ENCODE results near the gene KLK4.
"Not testable (repeated sequence)": the region's sequence is repeated elsewhere in the genome, so short reads cannot be mapped to it uniquely, and the experiment has no call there.

KLK4 gene

GRCh38 chr19:50902640-50903039, 8.6 kb downstream of the KLK4 start:
- DNase-seq (ENCODE audit: low read depth) = no peak
- no peak overlapping the region for H3K4me3 ChIP-seq (ENCODE audit: low read length)
- TF ChIP-seq, protein P1, sequence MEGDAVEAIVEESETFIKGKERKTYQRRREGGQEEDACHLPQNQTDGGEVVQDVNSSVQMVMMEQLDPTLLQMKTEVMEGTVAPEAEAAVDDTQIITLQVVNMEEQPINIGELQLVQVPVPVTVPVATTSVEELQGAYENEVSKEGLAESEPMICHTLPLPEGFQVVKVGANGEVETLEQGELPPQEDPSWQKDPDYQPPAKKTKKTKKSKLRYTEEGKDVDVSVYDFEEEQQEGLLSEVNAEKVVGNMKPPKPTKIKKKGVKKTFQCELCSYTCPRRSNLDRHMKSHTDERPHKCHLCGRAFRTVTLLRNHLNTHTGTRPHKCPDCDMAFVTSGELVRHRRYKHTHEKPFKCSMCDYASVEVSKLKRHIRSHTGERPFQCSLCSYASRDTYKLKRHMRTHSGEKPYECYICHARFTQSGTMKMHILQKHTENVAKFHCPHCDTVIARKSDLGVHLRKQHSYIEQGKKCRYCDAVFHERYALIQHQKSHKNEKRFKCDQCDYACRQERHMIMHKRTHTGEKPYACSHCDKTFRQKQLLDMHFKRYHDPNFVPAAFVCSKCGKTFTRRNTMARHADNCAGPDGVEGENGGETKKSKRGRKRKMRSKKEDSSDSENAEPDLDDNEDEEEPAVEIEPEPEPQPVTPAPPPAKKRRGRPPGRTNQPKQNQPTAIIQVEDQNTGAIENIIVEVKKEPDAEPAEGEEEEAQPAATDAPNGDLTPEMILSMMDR (conservative IDR thresholded peaks at IDR 0.05; ENCODE audit: low read length) = no peak

GRCh38 chr19:50899569-50899968, 11.6 kb downstream of the KLK4 start:
- no peak for DNase-seq (ENCODE audit: low read depth)
- TF ChIP-seq, protein P1 (conservative IDR thresholded peaks at IDR 0.05; ENCODE audit: low read length) = no peak
- H3K4me3 ChIP-seq (ENCODE audit: low read length) = no peak overlapping the region

- no peak overlapping the region for H3K4me3 ChIP-seq (ENCODE audit: low read length)
- DNase-seq (ENCODE audit: low read depth) = no peak
- TF ChIP-seq, protein P1 (conservative IDR thresholded peaks at IDR 0.05; ENCODE audit: low read length) = no peak
These were observed 13.2 kb downstream of the KLK4 start for GRCh38 chr19:50898018-50898417.

GRCh38 chr19:50897612-50898011, 13.6 kb downstream of the KLK4 start:
- DNase-seq (ENCODE audit: low read depth) = no peak
- TF ChIP-seq, protein P1 (conservative IDR thresholded peaks at IDR 0.05; ENCODE audit: low read length) = no peak
- no peak overlapping the region for H3K4me3 ChIP-seq (ENCODE audit: low read length)

DNA sequence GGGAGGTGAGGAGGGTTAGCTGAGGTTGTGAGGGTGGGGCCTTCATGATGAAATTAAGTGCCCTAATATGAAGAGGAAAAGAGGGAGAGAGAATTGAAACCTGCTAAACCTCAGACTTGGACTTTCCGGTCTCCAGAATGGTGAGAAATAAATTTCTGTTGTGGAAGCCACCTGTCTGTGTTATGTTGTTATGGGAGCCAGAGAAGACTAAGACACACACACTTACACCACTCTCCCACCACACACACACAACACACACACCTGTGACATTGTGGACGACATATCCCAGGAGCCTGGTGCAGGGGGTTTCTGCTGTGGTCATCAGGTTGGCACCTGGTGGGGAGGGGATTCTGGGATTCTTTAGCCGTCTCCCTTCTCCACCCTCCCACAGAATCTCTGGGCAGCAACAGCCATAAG, 14.0 kb downstream of the KLK4 start:
- TF ChIP-seq, protein P1 (conservative IDR thresholded peaks at IDR 0.05; ENCODE audit: low read length) = no peak
- H3K4me3 ChIP-seq (ENCODE audit: low read length) = no peak overlapping the region
- no peak for DNase-seq (ENCODE audit: low read depth)

- H3K4me3 ChIP-seq (ENCODE audit: low read length) = no peak overlapping the region
- DNase-seq (ENCODE audit: low read depth) = peak; percentile 24
- TF ChIP-seq, protein P1 (conservative IDR thresholded peaks at IDR 0.05; ENCODE audit: low read length) = no peak
These were observed 14.5 kb downstream of the KLK4 start for GRCh38 chr19:50896591-50897190.

GRCh38 chr19:50896089-50896590, 15.1 kb downstream of the KLK4 start:
- DNase-seq (ENCODE audit: low read depth); H3K4me3 ChIP-seq (ENCODE audit: low read length): not testable (repeated sequence)
